Ovary (tissue), 9 donors: ENCODE measurements around the gene ARHGAP8. TPM values are rescaled to one million over a fixed set of nuclear protein-coding genes. Genes with fewer than 3 reads are reported as not detected.

Experiments used
- DNase-seq, 5 donors: peaks; one replicate each; pipeline ENCODE4 v3.0.0-alpha.2; 2019 to 2020
- H3K27ac ChIP-seq, 2 donors: fragments of 200-600 bp; one replicate each; pipeline versions ENCODE4 v1.5.1 to v1.8.0; 2019 to 2022
- H3K27me3 ChIP-seq: fragments of 200-600 bp; one replicate; pipeline ENCODE4 v1.8.0; 2022
- H3K36me3 ChIP-seq: fragments of 200-600 bp; sonication (generic); one replicate; pipeline ENCODE4 v1.5.1; 2019
- H3K4me1 ChIP-seq: one replicate; pipeline ENCODE4 v1.8.1; 2013; ENCODE audit warnings: mild to moderate bottlenecking, moderate library complexity; ENCODE audit not compliant: insufficient read depth
- H3K4me3 ChIP-seq: fragments of 200-600 bp; sonication (generic); one replicate; pipeline ENCODE4 v1.5.1; 2017
- H3K9me3 ChIP-seq, 2 donors: fragments of 200-600 bp in 1 of 2; sonication (generic) in 1 of 2; one replicate each; pipeline versions ENCODE4 v1.5.1 to v1.8.1; 2013 to 2019; ENCODE audit warnings: mild to moderate bottlenecking in 1 of 2, moderate library complexity in 1 of 2
- EP300 ChIP-seq: sonication (generic); formaldehyde crosslinking; IDR thresholded peaks from one replicate; pipeline ENCODE4 v1.6.1; 2017; ENCODE audit warnings: antibody characterized with exemption
- POLR2A ChIP-seq: fragments of 450-650 bp; IDR thresholded peaks from one replicate; pipeline ENCODE4 v1.6.1; 2017; ENCODE audit warnings: antibody characterized with exemption, mild to moderate bottlenecking, moderate library complexity
- WGBS, 3 donors: extraction: QIAGEN DNeasy Blood & Tissue Kit in 1 of 3; methylation state at CpG; one replicate each; pipeline versions ENCODE4 v1.1.5 to v1.1.7; 2013 to 2017; 5-methylcytosine and 5-hydroxymethylcytosine counted together
- intact Hi-C, 4 donors: fragments of 100-400 bp; cut with DNase I; formaldehyde crosslinking; loops; one replicate each; pipeline versions ENCODE4 v1.11.0 to v1.15.1; 2022 to 2023
- polyA plus RNA-seq, 2 donors: library from polyadenylated mRNA; stranded (reverse); fragments of 200-250 nt in 1 of 2; fragments of 350-450 nt in 1 of 2; fragmentation: Illumina TruSeq in 1 of 2; extraction: RNeasy Lipid Tissue Mini Kit (QIAGEN cat#74804) in 1 of 2; gene quantifications; one replicate each; pipeline ENCODE4 v1.2.3, GENCODE V29; 2013 to 2014
- total RNA-seq, 7 donors: library from RNA; depleted of rRNA in 2 of 7; stranded (reverse); fragments of >200 nt in 2 of 7; fragmentation: NEBNext Ultra II Directional in 3 of 7; extraction: Animal tissue kit (Norgen Biotek cat#: 25700) in 3 of 7; gene quantifications; one replicate each; pipeline versions ENCODE4 v1.1.0 to v1.2.4, GENCODE V29; 2016 to 2023
- TF ChIP-seq, protein P1 (sequence below), 3 donors: fragments of 450-650 bp in 2 of 3; fragments of 200-600 bp in 1 of 3; IDR thresholded peaks; one replicate each; pipeline versions ENCODE4 v1.5.1 to v1.8.0; 2016 to 2022; ENCODE audit warnings: antibody characterized with exemption in 3 of 3, mild to moderate bottlenecking in 1 of 3
- donor health status: DM: no; HTN: no; CAD: no; lungs with moderate emphysema.
- donor health status: DM: no; HTN: no; CAD: no.
- donor health status: Bipolar disorder and iron deficiency.
- donor health status: DM: yes; HTN: yes; CAD: no.
- donor health status: DM: no; HTN: no; CAD: no.
- donor health status: DM: yes; HTN: yes; CAD: no.

ARHGAP8 gene
- total and polyA plus RNA-seq, 9 donors, result 0.45 to 23.8 (median 2.1) TPM

DNA sequence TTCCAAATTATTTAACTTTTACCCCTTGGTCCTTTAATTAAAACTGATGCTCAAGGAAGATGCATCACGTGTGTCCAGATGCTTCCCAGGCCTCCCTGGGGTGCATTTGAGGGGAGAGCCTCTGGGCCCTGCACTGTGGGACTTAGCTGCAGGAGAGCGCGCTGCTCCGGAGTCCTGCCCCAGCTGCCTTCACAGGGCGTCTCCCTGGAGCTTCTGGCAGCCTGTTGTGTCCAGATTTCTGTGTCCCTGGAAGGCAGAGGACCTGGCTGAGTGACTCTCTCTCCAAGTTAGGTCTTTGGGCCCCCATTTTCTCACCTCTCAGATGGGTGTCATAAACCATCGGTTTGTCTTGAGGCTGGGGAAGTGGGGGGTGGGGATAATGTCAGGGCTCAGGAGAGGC, 3.0 kb downstream of the ARHGAP8 start:
- 50 to 60% (median 55%) methylated on average over 6 of the region's 6 CpGs for WGBS, 3 donors
- no peak overlapping the region for H3K27ac ChIP-seq
- H3K36me3 ChIP-seq, result no peaks in the 10 kb centered on the region
- intact Hi-C loops, result no loop called here
- H3K4me1 ChIP-seq, result no peaks in the 10 kb centered on the region
- no peaks in the 10 kb centered on the region for H3K27me3 ChIP-seq
- H3K9me3 ChIP-seq, result peaks cover 0 to 6% of the 10 kb centered on the region in 2 donors
- no peak for DNase-seq
- TF ChIP-seq EP300 (no peak), POLR2A (no peak)
- TF ChIP-seq, protein P1, sequence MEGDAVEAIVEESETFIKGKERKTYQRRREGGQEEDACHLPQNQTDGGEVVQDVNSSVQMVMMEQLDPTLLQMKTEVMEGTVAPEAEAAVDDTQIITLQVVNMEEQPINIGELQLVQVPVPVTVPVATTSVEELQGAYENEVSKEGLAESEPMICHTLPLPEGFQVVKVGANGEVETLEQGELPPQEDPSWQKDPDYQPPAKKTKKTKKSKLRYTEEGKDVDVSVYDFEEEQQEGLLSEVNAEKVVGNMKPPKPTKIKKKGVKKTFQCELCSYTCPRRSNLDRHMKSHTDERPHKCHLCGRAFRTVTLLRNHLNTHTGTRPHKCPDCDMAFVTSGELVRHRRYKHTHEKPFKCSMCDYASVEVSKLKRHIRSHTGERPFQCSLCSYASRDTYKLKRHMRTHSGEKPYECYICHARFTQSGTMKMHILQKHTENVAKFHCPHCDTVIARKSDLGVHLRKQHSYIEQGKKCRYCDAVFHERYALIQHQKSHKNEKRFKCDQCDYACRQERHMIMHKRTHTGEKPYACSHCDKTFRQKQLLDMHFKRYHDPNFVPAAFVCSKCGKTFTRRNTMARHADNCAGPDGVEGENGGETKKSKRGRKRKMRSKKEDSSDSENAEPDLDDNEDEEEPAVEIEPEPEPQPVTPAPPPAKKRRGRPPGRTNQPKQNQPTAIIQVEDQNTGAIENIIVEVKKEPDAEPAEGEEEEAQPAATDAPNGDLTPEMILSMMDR (IDR thresholded peaks at IDR 0.05), result no peak
- no peak overlapping the region for H3K4me3 ChIP-seq

DNA sequence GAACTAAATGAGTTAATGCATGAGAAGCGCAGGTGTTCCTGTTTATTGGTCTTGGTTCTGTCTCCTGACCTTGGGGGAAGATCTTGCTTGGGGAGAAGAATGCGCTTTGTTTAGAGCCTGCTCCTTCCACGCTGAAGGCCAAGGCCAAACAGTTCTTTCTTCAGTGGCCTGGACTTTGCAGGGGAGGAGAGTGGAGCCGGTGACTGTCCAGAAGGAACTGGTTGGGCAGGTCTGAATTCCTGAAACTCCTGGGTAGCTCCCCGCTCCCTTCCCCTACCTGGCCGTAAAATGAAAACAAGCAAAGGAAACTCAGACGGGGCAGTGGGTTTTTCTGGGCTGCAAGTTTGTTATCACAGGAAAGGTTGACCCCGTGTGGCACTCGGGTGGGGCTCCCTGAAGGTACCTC, 3.6 kb downstream of the ARHGAP8 start:
- intact Hi-C loops, result no loop called here
- no peaks in the 10 kb centered on the region for H3K4me1 ChIP-seq
- no peak overlapping the region for H3K27ac ChIP-seq
- TF ChIP-seq POLR2A (no peak), EP300 (no peak)
- TF ChIP-seq, protein P1 (IDR thresholded peaks at IDR 0.05), result no peak
- H3K36me3 ChIP-seq, result no peaks in the 10 kb centered on the region
- H3K27me3 ChIP-seq, result no peaks in the 10 kb centered on the region
- 35 to 48% (median 43%) methylated on average over 9 of the region's 9 CpGs for WGBS, 3 donors
- H3K9me3 ChIP-seq, result peaks cover 0 to 6% of the 10 kb centered on the region in 2 donors
- no peak overlapping the region for H3K4me3 ChIP-seq
- DNase-seq, result no peak

DNA sequence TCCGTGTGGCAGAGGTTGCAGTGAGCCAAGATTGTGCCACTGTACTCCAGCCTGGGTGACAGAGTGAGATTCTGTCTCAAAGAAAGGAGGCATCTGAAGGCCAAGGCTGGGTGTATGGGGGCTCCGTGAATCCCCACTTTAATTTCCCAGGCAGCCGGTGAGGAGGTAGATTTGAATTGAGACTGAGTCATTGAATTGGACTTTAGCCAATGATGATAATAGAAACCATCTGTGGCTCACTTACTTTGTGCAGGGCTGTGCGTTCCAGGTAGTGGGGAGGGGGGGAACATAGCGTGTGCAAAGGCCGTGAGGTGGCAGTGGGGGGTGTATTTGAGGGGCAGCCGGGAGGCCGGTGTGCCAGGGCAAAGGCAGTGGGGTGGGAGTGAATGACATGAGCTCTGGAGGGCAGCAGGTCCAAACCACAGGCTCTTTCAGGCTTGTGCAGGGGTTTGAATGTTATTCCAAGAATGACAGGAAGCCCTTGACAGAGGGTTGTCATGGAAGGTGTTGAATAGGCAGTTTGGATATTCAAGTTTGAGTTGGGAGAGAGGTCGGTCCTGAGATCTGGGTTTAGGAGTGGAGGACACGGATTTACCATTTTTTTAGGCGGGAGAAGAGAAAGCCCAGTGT, 6.1 kb downstream of the ARHGAP8 start:
- no peaks in the 10 kb centered on the region for H3K9me3 ChIP-seq
- TF ChIP-seq, protein P1 (IDR thresholded peaks at IDR 0.05), result no peak
- TF ChIP-seq EP300 (no peak), POLR2A (no peak)
- WGBS, 3 donors, result 26 to 31% (median 26%) methylated on average over 11 of the region's 11 CpGs
- no peaks in the 10 kb centered on the region for H3K27me3 ChIP-seq
- no peak overlapping the region for H3K27ac ChIP-seq
- no peak overlapping the region for H3K4me3 ChIP-seq
- no peaks in the 10 kb centered on the region for H3K4me1 ChIP-seq
- intact Hi-C loops, result no loop called here
- DNase-seq, result no peak
- H3K36me3 ChIP-seq, result no peaks in the 10 kb centered on the region

DNA sequence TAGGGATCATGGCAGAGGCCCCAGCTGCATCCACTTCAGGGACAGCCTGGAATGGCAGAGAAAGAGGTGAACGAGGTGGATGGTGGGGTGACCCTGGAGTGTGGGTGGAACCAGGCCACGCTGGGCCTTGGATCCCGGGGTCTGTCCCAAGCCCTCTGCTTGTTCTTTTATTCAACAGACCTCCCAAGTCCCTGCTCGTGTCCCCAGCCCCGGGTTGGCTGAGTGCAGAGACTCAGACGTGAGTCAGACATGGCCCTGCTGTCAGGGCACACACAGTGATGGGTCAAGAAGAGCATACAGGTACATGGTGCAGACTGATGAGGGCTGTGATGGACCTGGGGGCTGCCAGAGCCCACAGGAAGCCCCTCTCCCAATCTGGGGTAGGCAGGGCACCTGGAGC, 6.6 kb downstream of the ARHGAP8 start:
- WGBS, 3 donors, result 76 to 83% (median 81%) methylated on average over 6 of the region's 6 CpGs
- no peaks in the 10 kb centered on the region for H3K4me1 ChIP-seq
- no peak overlapping the region for H3K4me3 ChIP-seq
- no peaks in the 10 kb centered on the region for H3K36me3 ChIP-seq
- DNase-seq, result no peak
- H3K27me3 ChIP-seq, result no peaks in the 10 kb centered on the region
- H3K9me3 ChIP-seq, result no peaks in the 10 kb centered on the region
- no peak overlapping the region for H3K27ac ChIP-seq
- no peak for TF ChIP-seq EP300
- no peak for TF ChIP-seq POLR2A
- TF ChIP-seq, protein P1 (IDR thresholded peaks at IDR 0.05), result no peak
- intact Hi-C loops, result no loop called here
